ENCODE results near the gene ATG5.

DNA sequence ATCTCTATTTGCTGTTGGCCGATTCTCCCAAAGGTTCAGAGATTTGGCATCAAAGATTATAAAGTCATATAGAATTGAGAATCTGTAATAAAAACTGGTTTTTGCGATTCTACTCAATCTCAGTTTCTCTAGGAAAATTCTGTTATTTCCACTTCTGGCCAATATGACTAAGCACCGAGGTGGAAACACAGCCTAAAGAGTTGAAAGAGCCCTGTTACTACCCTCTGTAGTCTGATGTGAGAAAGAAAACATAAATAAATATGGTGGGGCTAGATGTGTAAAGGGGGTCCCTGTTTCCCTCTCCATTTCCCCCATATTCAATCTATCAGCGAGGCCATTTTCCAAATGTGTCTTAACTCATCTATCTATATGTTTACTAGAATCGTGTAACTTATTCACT is 156.0 kb downstream of the ATG5 start:
- TF ChIP-seq POLR2AphosphoS5 (IDR thresholded peaks at IDR 0.05) (no peak), TAF1 (IDR thresholded peaks at IDR 0.05; ENCODE audit: low read depth) (no peak), EP300 (conservative IDR thresholded peaks at IDR 0.05; ENCODE audit: poor library complexity, severe bottlenecking) (no peak), EZH2 (IDR thresholded peaks at IDR 0.05; ENCODE audit: borderline replicate concordance, insufficient read depth, low read length, poor library complexity, severe bottlenecking) (no peak), RAD21 (conservative IDR thresholded peaks at IDR 0.05) (no peak), MXI1 (conservative IDR thresholded peaks at IDR 0.05; ENCODE audit: poor library complexity, severe bottlenecking) (no peak)
- TF ChIP-seq, protein P1, sequence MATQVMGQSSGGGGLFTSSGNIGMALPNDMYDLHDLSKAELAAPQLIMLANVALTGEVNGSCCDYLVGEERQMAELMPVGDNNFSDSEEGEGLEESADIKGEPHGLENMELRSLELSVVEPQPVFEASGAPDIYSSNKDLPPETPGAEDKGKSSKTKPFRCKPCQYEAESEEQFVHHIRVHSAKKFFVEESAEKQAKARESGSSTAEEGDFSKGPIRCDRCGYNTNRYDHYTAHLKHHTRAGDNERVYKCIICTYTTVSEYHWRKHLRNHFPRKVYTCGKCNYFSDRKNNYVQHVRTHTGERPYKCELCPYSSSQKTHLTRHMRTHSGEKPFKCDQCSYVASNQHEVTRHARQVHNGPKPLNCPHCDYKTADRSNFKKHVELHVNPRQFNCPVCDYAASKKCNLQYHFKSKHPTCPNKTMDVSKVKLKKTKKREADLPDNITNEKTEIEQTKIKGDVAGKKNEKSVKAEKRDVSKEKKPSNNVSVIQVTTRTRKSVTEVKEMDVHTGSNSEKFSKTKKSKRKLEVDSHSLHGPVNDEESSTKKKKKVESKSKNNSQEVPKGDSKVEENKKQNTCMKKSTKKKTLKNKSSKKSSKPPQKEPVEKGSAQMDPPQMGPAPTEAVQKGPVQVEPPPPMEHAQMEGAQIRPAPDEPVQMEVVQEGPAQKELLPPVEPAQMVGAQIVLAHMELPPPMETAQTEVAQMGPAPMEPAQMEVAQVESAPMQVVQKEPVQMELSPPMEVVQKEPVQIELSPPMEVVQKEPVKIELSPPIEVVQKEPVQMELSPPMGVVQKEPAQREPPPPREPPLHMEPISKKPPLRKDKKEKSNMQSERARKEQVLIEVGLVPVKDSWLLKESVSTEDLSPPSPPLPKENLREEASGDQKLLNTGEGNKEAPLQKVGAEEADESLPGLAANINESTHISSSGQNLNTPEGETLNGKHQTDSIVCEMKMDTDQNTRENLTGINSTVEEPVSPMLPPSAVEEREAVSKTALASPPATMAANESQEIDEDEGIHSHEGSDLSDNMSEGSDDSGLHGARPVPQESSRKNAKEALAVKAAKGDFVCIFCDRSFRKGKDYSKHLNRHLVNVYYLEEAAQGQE (IDR thresholded peaks at IDR 0.05; ENCODE audit: borderline replicate concordance), result no peak
- TF ChIP-seq, protein P2, sequence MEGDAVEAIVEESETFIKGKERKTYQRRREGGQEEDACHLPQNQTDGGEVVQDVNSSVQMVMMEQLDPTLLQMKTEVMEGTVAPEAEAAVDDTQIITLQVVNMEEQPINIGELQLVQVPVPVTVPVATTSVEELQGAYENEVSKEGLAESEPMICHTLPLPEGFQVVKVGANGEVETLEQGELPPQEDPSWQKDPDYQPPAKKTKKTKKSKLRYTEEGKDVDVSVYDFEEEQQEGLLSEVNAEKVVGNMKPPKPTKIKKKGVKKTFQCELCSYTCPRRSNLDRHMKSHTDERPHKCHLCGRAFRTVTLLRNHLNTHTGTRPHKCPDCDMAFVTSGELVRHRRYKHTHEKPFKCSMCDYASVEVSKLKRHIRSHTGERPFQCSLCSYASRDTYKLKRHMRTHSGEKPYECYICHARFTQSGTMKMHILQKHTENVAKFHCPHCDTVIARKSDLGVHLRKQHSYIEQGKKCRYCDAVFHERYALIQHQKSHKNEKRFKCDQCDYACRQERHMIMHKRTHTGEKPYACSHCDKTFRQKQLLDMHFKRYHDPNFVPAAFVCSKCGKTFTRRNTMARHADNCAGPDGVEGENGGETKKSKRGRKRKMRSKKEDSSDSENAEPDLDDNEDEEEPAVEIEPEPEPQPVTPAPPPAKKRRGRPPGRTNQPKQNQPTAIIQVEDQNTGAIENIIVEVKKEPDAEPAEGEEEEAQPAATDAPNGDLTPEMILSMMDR (IDR thresholded peaks at IDR 0.05; ENCODE audit: poor library complexity, severe bottlenecking), result no peak

Data from neural cell (in vitro differentiated cells).